ENCODE data around the gene GPR137B. TPM values are rescaled to one million over a fixed set of nuclear protein-coding genes. Genes with fewer than 3 reads are reported as not detected.

Gene GPR137B
- total RNA-seq, 3 donors from 2014 or later = 5.0 to 6.0 (median 5.6) TPM

DNA sequence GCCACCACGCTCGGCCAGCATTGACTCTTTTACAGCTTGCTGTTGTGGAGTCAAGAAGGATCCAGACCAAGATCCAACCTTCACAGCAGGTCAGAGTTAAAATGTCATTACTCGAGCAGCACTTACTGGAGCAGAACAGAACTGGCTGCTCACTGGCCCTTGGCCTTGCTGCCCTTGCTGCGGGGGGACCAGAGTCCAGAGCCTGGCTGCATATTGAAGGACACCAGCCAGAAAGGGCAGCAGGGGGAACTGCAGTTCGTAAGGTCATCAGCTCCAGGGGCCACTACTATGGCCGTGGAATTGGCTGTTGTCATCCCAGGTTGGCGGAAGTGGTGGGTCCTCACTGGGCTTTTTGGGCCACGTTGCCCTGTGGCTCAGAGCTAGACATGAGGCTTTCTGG is 15.3 kb upstream of the GPR137B start:
- no peak for ATAC-seq
- H3K27me3 Mint-ChIP-seq (ENCODE audit: low read depth) = peaks cover 4% of the 10 kb centered on the region
- no peak for DNase-seq
- H3K4me3 Mint-ChIP-seq = no peak overlapping the region
- H3K4me1 Mint-ChIP-seq (ENCODE audit: low read depth) = peaks cover 5% of the 10 kb centered on the region
- H3K9me3 Mint-ChIP-seq = no peaks in the 10 kb centered on the region
- no peaks in the 10 kb centered on the region for H3K36me3 Mint-ChIP-seq (ENCODE audit: insufficient read depth)

DNA sequence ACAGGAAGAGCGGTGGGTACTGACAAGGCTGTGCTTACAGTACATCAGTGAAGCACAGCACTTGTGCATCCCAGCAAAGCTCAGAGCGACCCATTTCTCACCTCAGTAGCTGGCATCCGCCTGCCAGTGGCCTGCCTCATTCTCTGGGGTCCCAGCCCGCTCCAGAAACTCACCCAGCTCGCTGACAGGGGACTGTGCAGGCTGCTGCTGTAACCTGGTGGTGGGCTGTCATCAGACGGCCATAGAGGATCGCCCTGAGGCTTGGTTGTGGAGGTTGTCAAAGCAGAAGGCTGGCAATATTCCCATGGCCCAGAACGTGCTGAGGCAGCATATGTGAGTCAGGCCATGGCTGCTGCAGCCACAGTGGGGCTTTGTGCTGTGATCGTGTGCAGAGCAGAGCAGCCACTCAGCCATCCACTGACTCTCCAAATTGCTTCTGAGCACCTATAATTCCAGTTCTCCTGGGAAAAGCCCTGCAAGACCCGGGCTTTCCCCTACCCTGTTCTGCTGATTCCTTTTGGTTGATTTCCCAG is 13.6 kb upstream of the GPR137B start:
- ATAC-seq (no peak), DNase-seq (no peak)
- H3K36me3 Mint-ChIP-seq (ENCODE audit: insufficient read depth) = no peaks in the 10 kb centered on the region
- no peaks in the 10 kb centered on the region for H3K4me1 Mint-ChIP-seq (ENCODE audit: low read depth)
- H3K27me3 Mint-ChIP-seq (ENCODE audit: low read depth) = peaks cover 9% of the 10 kb centered on the region
- H3K4me3 Mint-ChIP-seq = no peak overlapping the region
- no peaks in the 10 kb centered on the region for H3K9me3 Mint-ChIP-seq

DNA sequence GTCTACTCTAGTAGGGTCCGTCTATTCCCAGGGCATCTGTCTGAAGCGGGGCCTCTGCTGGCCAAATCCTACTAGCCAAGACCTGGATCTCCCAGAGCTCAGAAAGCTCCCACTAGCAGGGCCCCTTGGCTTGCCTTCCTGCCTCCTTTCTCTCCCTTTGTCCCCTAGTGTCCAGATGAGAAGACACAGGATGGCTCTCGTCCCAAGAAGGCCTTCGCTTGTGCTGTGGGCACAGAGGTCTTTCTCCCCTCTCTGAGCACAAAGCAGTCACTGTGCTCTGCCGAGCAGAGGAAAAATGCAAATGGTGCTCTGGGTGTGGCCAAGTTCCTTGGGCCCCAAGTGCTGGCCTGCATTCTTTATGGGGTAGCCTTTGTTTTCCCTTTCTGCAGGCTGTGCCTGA is 13.0 kb upstream of the GPR137B start:
- Mint-ChIP-seq H3K27me3 (ENCODE audit: low read depth) (peaks cover 10% of the 10 kb centered on the region), H3K36me3 (ENCODE audit: insufficient read depth) (no peaks in the 10 kb centered on the region), H3K4me1 (ENCODE audit: low read depth) (no peaks in the 10 kb centered on the region)

DNA sequence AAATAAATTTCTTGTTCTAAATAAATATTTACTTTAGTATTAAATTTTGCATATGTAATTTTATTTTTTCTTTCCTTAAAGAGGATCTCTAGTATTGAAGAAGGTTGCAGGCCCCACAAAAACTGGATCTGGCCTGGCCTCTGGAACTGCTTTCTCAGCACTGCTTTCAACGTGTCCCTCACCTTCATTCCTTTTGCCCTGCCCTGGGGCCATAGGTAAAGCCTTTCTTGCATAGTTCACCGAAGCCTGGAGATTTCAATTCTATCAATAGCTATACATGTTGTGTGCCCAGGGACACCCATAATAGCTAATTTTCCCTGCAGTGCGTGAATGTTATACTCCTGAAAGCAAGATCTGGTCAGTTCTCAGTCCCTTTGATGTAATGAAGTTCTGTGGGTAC is 12.0 kb upstream of the GPR137B start:
- H3K27me3 Mint-ChIP-seq (ENCODE audit: low read depth) = peaks cover 19% of the 10 kb centered on the region
- no peak for ATAC-seq

More for the DNA sequence above, 13.0 kb upstream of the GPR137B start:
- DNase-seq (no peak), ATAC-seq (no peak)
- Mint-ChIP-seq H3K9me3 (peaks cover under 1% of the 10 kb centered on the region), H3K4me3 (no peak overlapping the region)

DNA sequence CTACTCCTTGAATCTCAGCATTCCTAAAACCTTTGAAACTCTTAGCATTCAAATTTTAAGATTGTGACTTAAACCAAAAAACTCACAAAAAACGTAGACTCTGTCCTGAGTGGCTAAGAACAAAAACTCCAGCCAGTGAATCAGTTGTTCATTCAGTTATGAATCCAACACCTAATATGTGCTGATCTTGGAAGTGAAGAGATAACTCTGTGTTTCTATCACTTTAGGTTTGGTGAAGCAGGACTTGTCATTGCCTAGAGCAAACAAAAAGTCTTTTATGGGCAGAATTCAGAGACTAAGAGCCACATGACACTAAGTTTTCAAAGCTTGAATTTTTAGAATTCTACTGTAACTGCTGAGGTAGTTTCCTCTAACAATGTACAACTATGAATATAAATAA is 10.4 kb upstream of the GPR137B start:
- H3K4me3 Mint-ChIP-seq = no peak overlapping the region
- H3K36me3 Mint-ChIP-seq (ENCODE audit: insufficient read depth) = no peaks in the 10 kb centered on the region
- H3K27me3 Mint-ChIP-seq (ENCODE audit: low read depth) = peaks cover 19% of the 10 kb centered on the region
- H3K4me1 Mint-ChIP-seq (ENCODE audit: low read depth) = no peaks in the 10 kb centered on the region
- peaks cover 3% of the 10 kb centered on the region for H3K9me3 Mint-ChIP-seq
- no peak for ATAC-seq
- no peak for DNase-seq

More for the DNA sequence above, 12.0 kb upstream of the GPR137B start:
- Mint-ChIP-seq H3K9me3 (peaks cover 3% of the 10 kb centered on the region), H3K4me1 (ENCODE audit: low read depth) (no peaks in the 10 kb centered on the region), H3K36me3 (ENCODE audit: insufficient read depth) (no peaks in the 10 kb centered on the region), H3K4me3 (no peak overlapping the region)
- DNase-seq = no peak

DNA sequence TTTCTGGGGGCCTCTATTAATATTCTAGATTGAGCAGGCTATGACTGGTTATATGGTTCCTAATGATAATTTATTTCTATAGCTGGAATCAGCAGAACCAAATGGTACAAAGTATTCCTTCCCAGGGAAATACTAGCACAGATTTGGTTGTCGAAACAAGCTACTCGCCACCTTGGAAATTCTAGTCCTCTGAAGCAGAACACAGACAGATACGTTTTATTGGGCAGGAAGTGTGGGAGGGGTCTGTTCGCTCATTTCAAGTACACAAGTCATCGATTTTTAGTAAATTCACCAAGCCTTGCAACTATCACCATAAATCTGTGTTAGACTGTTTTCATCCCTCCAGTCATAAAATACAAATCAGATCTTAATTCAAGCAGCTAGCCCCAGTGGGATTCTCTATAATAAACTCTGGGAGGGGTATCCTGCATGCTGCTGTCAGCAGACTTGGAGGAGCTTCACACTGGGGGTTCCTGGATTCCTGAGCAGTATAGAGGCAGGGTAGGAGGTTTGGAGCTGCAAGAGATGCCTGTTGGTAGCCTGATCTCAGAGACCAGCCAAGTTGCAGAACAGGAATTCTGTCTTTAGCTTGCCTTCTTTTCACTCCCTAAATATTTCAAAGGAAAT is 9.8 kb upstream of the GPR137B start:
- DNase-seq (no peak), ATAC-seq (no peak)
- H3K4me1 Mint-ChIP-seq (ENCODE audit: low read depth) = no peaks in the 10 kb centered on the region
- H3K27me3 Mint-ChIP-seq (ENCODE audit: low read depth) = peaks cover 24% of the 10 kb centered on the region
- no peak overlapping the region for H3K4me3 Mint-ChIP-seq
- peaks cover 3% of the 10 kb centered on the region for H3K9me3 Mint-ChIP-seq
- no peaks in the 10 kb centered on the region for H3K36me3 Mint-ChIP-seq (ENCODE audit: insufficient read depth)

DNA sequence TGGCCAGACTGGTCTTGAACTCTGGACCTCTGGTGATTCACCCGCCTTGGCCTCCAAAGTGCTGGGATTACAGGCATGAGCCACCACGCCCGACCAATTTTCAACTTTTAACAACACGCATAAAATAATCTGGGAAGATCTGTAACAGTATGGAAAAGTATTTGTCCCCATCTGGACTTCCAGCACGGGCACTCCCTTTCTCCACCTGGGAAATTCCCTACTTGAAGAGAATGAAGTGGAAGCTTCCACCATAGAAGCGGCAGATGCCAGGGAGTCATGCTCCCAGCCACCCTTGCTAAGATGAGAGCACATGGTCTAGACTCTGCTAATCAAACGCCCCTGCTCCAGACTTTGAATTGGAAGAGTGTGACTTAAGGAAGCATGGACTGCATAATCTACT is 9.0 kb upstream of the GPR137B start:
- DNase-seq (no peak), ATAC-seq (no peak)
- H3K36me3 Mint-ChIP-seq (ENCODE audit: insufficient read depth) = no peaks in the 10 kb centered on the region
- H3K27me3 Mint-ChIP-seq (ENCODE audit: low read depth) = peaks cover 26% of the 10 kb centered on the region
- H3K4me1 Mint-ChIP-seq (ENCODE audit: low read depth) = no peaks in the 10 kb centered on the region
- H3K9me3 Mint-ChIP-seq = peaks cover 3% of the 10 kb centered on the region
- H3K4me3 Mint-ChIP-seq = no peak overlapping the region

DNA sequence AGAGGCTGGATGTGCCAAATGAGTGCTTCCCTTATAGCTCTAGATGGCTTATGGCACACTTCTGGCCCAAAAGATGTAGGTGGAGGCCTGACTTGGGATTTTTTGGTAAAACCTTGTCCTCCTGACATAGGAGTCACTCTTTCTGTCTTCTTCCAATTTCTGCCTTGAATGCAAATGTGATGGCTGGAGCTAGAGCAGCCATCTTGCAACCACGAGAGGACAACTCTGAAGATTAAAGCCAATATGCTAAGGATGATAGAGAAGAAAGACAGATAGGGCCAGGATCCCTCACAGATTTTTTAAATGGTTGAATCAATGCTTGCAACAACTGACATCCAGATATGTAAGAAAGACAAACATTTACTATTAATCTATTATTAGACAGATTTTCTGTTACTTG is 8.5 kb upstream of the GPR137B start:
- DNase-seq (no peak), ATAC-seq (no peak)
- Mint-ChIP-seq H3K27me3 (ENCODE audit: low read depth) (peaks cover 28% of the 10 kb centered on the region), H3K4me1 (ENCODE audit: low read depth) (no peaks in the 10 kb centered on the region), H3K9me3 (peaks cover 3% of the 10 kb centered on the region), H3K4me3 (no peak overlapping the region), H3K36me3 (ENCODE audit: insufficient read depth) (no peaks in the 10 kb centered on the region)

DNA sequence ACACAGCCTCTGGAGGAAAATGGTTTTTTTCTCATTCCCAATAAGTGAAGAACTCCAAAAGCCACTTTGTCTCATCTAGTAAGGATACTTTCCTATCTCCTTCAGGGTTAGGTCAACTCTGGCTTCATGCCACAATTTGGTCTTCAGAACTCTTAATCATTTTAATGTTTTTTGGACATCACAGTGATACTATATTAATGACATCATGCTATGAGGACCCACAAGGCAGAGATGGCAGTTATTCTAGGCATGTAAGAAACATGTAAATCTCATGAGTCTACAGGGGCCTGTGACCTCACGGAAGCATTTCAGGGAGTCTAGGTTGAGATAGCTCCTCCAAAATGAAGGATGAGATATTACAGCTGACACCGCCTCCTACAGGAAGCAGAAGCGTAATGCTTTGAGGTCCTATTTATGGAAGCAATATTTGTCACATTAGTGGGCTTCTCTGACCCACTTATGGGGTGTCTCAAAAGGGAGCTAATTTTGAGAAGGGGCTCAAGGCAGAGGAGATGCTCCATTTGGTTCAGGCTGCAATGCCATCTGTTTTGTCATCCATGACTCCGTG is 5.0 kb upstream of the GPR137B start:
- peaks cover 43% of the 10 kb centered on the region for H3K27me3 Mint-ChIP-seq (ENCODE audit: low read depth)
- no peak overlapping the region for H3K4me3 Mint-ChIP-seq
- DNase-seq (no peak), ATAC-seq (no peak)
- peaks cover 3% of the 10 kb centered on the region for H3K9me3 Mint-ChIP-seq
- H3K36me3 Mint-ChIP-seq (ENCODE audit: insufficient read depth) = no peaks in the 10 kb centered on the region
- H3K4me1 Mint-ChIP-seq (ENCODE audit: low read depth) = peaks cover 5% of the 10 kb centered on the region

DNA sequence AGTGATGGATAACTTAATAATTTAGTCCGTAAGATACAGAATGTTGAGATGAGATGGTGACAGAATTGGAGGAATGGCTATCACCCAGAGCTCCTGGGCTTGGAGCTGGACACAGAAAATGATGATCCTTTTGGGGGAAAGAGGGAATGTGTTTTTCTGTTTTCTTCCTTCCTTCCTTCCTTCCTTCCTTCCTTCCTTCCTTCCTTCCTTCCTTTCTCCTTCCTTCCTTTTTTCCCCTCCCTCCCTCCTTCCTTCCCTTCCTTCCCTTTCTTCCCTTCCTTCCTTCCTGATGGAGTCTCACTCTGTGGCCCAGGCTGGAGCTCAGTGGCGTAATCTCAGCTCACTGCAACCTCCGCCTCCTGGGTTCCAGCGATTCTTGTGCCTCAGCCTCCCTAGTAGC is 2.8 kb upstream of the GPR137B start:
- Mint-ChIP-seq H3K36me3 (ENCODE audit: insufficient read depth) (peaks cover under 1% of the 10 kb centered on the region), H3K4me1 (ENCODE audit: low read depth) (peaks cover 21% of the 10 kb centered on the region), H3K27me3 (ENCODE audit: low read depth) (peaks cover 39% of the 10 kb centered on the region), H3K9me3 (peaks cover under 1% of the 10 kb centered on the region), H3K4me3 (no peak overlapping the region)
- ATAC-seq (no peak), DNase-seq (no peak)

DNA sequence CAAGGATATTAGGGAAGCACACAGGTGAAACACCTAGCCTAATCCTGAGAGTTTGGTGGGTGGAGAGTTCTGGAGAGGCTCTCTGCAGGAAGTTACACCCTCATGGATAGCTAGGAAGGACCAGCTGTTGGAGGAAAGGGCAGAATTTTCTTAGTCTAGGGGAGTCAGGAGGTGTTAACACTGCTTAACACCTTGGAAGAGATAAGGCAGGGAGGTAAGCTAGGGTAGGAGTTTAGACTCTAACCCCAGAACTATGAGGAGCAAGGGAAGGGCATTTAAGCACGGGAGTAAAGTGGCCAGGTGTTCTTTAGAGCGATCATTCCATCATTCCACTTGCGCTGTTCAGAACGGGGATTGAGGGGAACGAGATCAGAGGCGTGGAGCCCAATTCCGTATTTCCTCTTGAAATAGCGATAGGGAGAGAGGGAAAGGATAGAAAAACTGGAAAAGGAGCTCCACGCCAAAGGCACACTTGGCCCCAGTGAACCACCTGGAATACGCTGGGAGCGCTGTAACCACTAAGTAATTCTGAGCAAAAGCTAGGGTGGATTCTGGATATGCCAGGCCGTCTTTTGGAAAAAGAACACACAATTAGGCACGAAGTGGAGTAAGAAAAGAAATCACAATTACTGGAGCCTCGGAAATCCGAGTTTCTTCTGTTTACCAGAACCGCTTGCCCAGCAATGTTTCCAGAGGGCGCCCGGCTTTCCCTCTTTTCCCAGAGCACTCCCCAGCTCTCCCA is 1.5 kb upstream of the GPR137B start:
- DNase-seq (no peak), ATAC-seq (no peak)
- peak overlapping the region; percentile 84 for H3K4me3 Mint-ChIP-seq
- no peaks in the 10 kb centered on the region for H3K9me3 Mint-ChIP-seq
- H3K27me3 Mint-ChIP-seq (ENCODE audit: low read depth) = peaks cover 32% of the 10 kb centered on the region
- peaks cover 2% of the 10 kb centered on the region for H3K36me3 Mint-ChIP-seq (ENCODE audit: insufficient read depth)
- peaks cover 31% of the 10 kb centered on the region for H3K4me1 Mint-ChIP-seq (ENCODE audit: low read depth)

DNA sequence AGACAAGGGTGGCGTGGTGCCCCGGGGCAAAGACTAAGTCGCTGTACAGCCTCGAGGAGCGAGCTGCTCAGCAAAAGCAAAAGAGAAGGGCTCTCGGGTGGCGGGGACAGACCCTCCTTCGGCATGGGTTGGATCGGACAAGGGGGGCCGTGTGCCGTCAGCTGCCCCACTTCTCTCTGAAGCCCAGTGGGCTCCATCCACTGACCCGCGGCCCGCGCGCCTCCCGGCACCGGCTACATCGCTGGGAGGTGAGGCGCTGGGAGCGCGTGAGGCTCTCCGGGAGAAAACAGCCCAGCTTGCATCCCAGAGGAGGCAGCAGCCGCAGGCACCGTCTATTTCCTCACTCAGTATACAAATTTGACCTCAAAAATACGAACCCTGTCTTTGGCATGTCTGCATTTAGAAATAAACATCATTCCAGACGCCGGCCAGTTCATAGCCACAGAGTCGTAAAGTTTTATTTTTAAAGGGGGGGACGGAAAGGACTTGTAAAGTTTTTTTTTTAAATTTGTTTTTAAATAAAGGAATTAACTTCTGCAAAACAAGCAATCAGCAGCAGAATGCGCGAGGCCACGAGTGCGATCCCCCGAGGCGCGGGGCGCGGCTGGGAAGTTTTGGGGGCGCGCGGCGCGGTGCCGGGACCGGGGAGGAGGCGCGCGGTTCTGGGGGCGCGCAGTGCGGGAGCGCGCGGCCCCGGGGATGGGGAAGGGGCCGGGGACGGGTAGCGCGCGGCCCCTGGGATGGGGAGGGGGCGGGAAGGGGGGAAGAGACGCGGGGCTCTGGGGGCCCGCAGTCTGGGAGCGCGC is 689 bp upstream of the GPR137B start:
- peak in 1 of 2 donors; percentile 5 for ATAC-seq
- DNase-seq = no peak
- Mint-ChIP-seq H3K4me3 (peak overlapping the region; percentile 84), H3K4me1 (ENCODE audit: low read depth) (peaks cover 33% of the 10 kb centered on the region), H3K27me3 (ENCODE audit: low read depth) (peaks cover 32% of the 10 kb centered on the region), H3K9me3 (no peaks in the 10 kb centered on the region), H3K36me3 (ENCODE audit: insufficient read depth) (peaks cover 2% of the 10 kb centered on the region)

DNA sequence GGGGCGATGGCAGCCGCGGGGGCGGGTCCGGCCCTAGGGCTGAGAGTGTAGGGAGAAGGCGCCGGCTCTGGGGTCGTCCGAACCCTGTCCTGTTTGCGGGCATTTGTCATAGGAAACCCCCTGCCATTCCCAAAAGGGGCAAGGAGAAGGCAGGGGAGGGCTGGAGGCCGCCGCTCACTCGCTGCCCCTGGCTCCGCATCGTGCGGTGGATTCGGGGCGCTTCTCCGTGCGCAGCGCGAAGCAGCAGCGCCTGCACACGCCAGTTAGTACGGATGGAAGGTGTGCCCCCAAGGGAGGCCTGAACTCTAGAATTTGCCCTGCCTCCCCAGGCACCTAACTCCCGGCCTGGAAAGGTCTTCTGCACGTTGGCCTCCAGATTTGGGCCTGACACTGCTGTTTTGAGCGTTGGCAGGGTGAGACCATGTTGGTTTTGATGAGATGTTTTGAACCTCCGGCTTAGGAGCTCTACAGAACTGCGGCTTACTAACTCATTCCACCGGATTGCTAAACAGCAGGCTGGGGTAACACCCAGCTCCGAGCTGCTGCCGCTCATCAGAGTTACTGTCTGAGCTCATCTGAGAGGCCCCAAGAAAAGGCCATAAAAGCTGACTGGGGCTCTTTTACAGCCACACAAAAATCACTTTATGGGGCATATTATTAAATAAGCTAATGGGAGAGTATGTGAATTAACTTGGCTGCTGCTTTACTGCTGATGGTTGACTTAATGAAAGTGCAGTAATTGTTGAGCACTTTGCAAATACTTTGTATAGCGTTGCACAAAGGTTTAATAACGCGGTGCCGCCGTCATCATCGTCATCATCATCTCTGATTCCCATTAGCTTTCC is 987 bp downstream of the GPR137B start:
- peaks cover 2% of the 10 kb centered on the region for H3K36me3 Mint-ChIP-seq (ENCODE audit: insufficient read depth)
- peaks cover 25% of the 10 kb centered on the region for H3K27me3 Mint-ChIP-seq (ENCODE audit: low read depth)
- no peaks in the 10 kb centered on the region for H3K9me3 Mint-ChIP-seq
- ATAC-seq = peak; percentile 60 to 65
- H3K4me3 Mint-ChIP-seq = peak overlapping the region; percentile 95
- DNase-seq = no peak
- H3K4me1 Mint-ChIP-seq (ENCODE audit: low read depth) = peaks cover 34% of the 10 kb centered on the region

Measured in activated T-cell treated with anti-CD3 and anti-CD28 coated beads, Interleukin-2, amount 50 U/mL, for 4 hours (primary cell).